BE2C (cell line): ENCODE data around the gene ACOT8.

Experiments used
- DNase-seq: peaks from one replicate; pipeline ENCODE4 v3.0.0-alpha.2; 2020
- H3K27me3 ChIP-seq: fragments of 250-450 bp; sonication (Bioruptor Pico); 2 replicates; pipeline ENCODE4 v1.5.1; 2020; ENCODE audit warnings: mild to moderate bottlenecking
- H3K36me3 ChIP-seq: fragments of 250-450 bp; sonication (Bioruptor Pico); 2 replicates; pipeline ENCODE4 v1.5.1; 2020; ENCODE audit warnings: mild to moderate bottlenecking
- H3K4me1 ChIP-seq: fragments of 250-450 bp; sonication (Bioruptor Pico); 2 replicates; pipeline ENCODE4 v1.5.1; 2020
- H3K4me3 ChIP-seq: 2 replicates; pipeline ENCODE4 v1.5.1; 2011; ENCODE audit warnings: low read depth, low read length
- H3K9me3 ChIP-seq: fragments of 250-450 bp; sonication (Bioruptor Pico); 2 replicates; pipeline ENCODE4 v1.5.1; 2020
- CTCF ChIP-seq: IDR thresholded peaks from 2 replicates; pipeline ENCODE4 v1.5.1; 2012; ENCODE audit warnings: mild to moderate bottlenecking, low read depth, low read length

The ACOT8 gene

GRCh38 chr20:45888681-45889080 is 31.5 kb upstream of the ACOT8 start:
- no peaks in the 10 kb centered on the region for H3K9me3 ChIP-seq
- H3K27me3 ChIP-seq = no peaks in the 10 kb centered on the region
- H3K4me1 ChIP-seq = no peaks in the 10 kb centered on the region
- TF ChIP-seq CTCF = no peak
- H3K4me3 ChIP-seq = no peak overlapping the region
- peaks cover 15% of the 10 kb centered on the region for H3K36me3 ChIP-seq
- no peak for DNase-seq

- no peaks in the 10 kb centered on the region for H3K27me3 ChIP-seq
- no peaks in the 10 kb centered on the region for H3K4me1 ChIP-seq
- H3K9me3 ChIP-seq = no peaks in the 10 kb centered on the region
- peaks cover 20% of the 10 kb centered on the region for H3K36me3 ChIP-seq
- H3K4me3 ChIP-seq = no peak within 1 kb of the TSS
- TF ChIP-seq CTCF = no peak
- DNase-seq = no peak
Observed at GRCh38 chr20:45887346-45887715, 30.1 kb upstream of the ACOT8 start, which contains the start of gene SPATA25. TSS of gene SPATA25 (minus strand) at chr20:45887622. CDS start at chr20:45887590, 32 bp downstream.

GRCh38 chr20:45886590-45887345 is 29.6 kb upstream of the ACOT8 start:
- no peak for TF ChIP-seq CTCF
- Histone ChIP-seq H3K36me3 (peaks cover 20% of the 10 kb centered on the region), H3K9me3 (no peaks in the 10 kb centered on the region), H3K4me1 (no peaks in the 10 kb centered on the region), H3K4me3 (no peak overlapping the region), H3K27me3 (no peaks in the 10 kb centered on the region)
- DNase-seq = no peak

- Histone ChIP-seq H3K36me3 (peaks cover 17% of the 10 kb centered on the region), H3K9me3 (no peaks in the 10 kb centered on the region), H3K4me3 (no peak overlapping the region), H3K27me3 (no peaks in the 10 kb centered on the region), H3K4me1 (no peaks in the 10 kb centered on the region; the same call in 1 of the 2 replicates)
- TF ChIP-seq CTCF = no peak
- no peak for DNase-seq
Observed at GRCh38 chr20:45883100-45883469, 25.9 kb upstream of the ACOT8 start.

- Histone ChIP-seq H3K27me3 (no peaks in the 10 kb centered on the region), H3K4me3 (no peak overlapping the region), H3K9me3 (no peaks in the 10 kb centered on the region), H3K36me3 (peaks cover 17% of the 10 kb centered on the region), H3K4me1 (no peaks in the 10 kb centered on the region; the same call in 1 of the 2 replicates)
- no peak for DNase-seq
- TF ChIP-seq CTCF = no peak
Observed at GRCh38 chr20:45882469-45883099, 25.4 kb upstream of the ACOT8 start.

- Histone ChIP-seq H3K27me3 (no peaks in the 10 kb centered on the region), H3K36me3 (peaks cover 17% of the 10 kb centered on the region), H3K4me3 (peak within 1 kb of the TSS; percentile 99), H3K4me1 (no peaks in the 10 kb centered on the region; the same call in 1 of the 2 replicates), H3K9me3 (no peaks in the 10 kb centered on the region)
- DNase-seq = peak; percentile 99
- no peak for TF ChIP-seq CTCF
Observed at GRCh38 chr20:45880988-45881788, 24.0 kb upstream of the ACOT8 start, which contains the start of gene ZSWIM1. TSS of gene ZSWIM1 (plus strand) at chr20:45881227. CDS start at chr20:45882593, 1,366 bp downstream.
